H1 (cell line): ENCODE measurements around the gene MAPKAP1. TPM values are rescaled to one million over a fixed set of nuclear protein-coding genes. Genes with fewer than 3 reads are reported as not detected.

Source experiments
- CTCF ChIA-PET: fragments of 300-600 bp; sonication (Branson Sonifier 250); formaldehyde crosslinking; loops from one replicate; lab custom pipeline; 2021; ENCODE audit not compliant: partially characterized antibody; lab: Charles Lee
- POLR2A ChIA-PET: fragments of 300-600 bp; sonication (Branson Sonifier 250); formaldehyde crosslinking; loops from one replicate; lab custom pipeline; 2021; ENCODE audit warnings: inconsistent platforms; ENCODE audit not compliant: partially characterized antibody; lab: Charles Lee
- DNase-seq, 2 experiments: peaks; one replicate each; pipeline versions ENCODE4 v3.0.0 to v3.0.0-alpha.2; 2010 to 2022; ENCODE audit warnings: low spot score in 2 of 2, low read depth in 1 of 2, mixed read lengths in 1 of 2
- FAIRE-seq: peaks from 2 replicates; lab custom pipeline; 2011; peaks lifted over from hg19 to GRCh38; lab: Jason Lieb, UNC
- H2AFZ ChIP-seq: 2 replicates; pipeline ENCODE4 v1.8.1; 2012; ENCODE audit warnings: low read length, inconsistent platforms
- H2AK5ac ChIP-seq: 2 replicates; pipeline ENCODE4 v1.6.1; 2013; ENCODE audit warnings: low read depth, low read length
- H2BK120ac ChIP-seq: replicated peaks from 2 replicates; pipeline ENCODE3; 2013; ENCODE audit warnings: low read depth, low read length, inconsistent platforms
- H2BK12ac ChIP-seq: 2 replicates; pipeline ENCODE4 v1.6.1; 2013; ENCODE audit warnings: low read depth, low read length
- H2BK15ac ChIP-seq: 2 replicates; pipeline ENCODE4 v1.6.1; 2013; ENCODE audit warnings: low read length
- H2BK20ac ChIP-seq: 2 replicates; pipeline ENCODE4 v1.6.1; 2013; ENCODE audit warnings: low read length
- H2BK5ac ChIP-seq: 2 replicates; pipeline ENCODE4 v1.6.1; 2013; ENCODE audit warnings: low read depth, low read length
- H3K14ac ChIP-seq: 2 replicates; pipeline ENCODE4 v1.6.1; 2013; ENCODE audit warnings: inconsistent platforms; ENCODE audit not compliant: insufficient read length
- H3K18ac ChIP-seq: 2 replicates; pipeline ENCODE4 v1.6.1; 2013; ENCODE audit warnings: low read length; ENCODE audit errors: extremely low read depth
- H3K23ac ChIP-seq: 2 replicates; pipeline ENCODE4 v1.6.1; 2013; ENCODE audit warnings: inconsistent platforms; ENCODE audit not compliant: insufficient read length
- H3K23me2 ChIP-seq: 2 replicates; pipeline ENCODE4 v1.6.1; 2013; ENCODE audit warnings: low read depth, low read length
- H3K27ac ChIP-seq: 2 replicates; pipeline ENCODE4 v1.6.1; 2011; ENCODE audit warnings: low read depth, low read length, inconsistent platforms
- H3K27me3 ChIP-seq, 4 experiments: replicated peaks in 1 of 4; 1 replicate in 1 of 4; 2 replicates in 3 of 4; pipeline versions ENCODE4 v1.6.1 to v1.8.1; 2011 to 2013; ENCODE audit warnings: low read length in 3 of 4, mild to moderate bottlenecking in 3 of 4, inconsistent platforms in 2 of 4, mixed read lengths in 2 of 4, moderate library complexity in 1 of 4; ENCODE audit not compliant: control insufficient read depth in 3 of 4, insufficient read depth in 3 of 4; ENCODE audit errors: extremely low read depth in 1 of 4
- H3K36me3 ChIP-seq, 4 experiments: 2 replicates each; pipeline versions ENCODE4 v1.6.1 to v1.8.1; 2011 to 2013; ENCODE audit warnings: mild to moderate bottlenecking in 4 of 4, low read length in 3 of 4, moderate library complexity in 2 of 4, control low read depth in 1 of 4, inconsistent platforms in 1 of 4; ENCODE audit not compliant: insufficient read depth in 4 of 4, control insufficient read depth in 2 of 4
- H3K4ac ChIP-seq: replicated peaks from 2 replicates; pipeline ENCODE3; 2013; ENCODE audit warnings: low read length, low read depth, mixed read lengths, inconsistent platforms; ENCODE audit not compliant: insufficient read length
- H3K4me1 ChIP-seq, 4 experiments: replicated peaks in 1 of 4; 1 replicate in 1 of 4; 2 replicates in 3 of 4; pipeline versions ENCODE4 v1.6.1 to v1.8.1; 2011 to 2013; ENCODE audit warnings: low read length in 3 of 4, inconsistent platforms in 2 of 4, mixed read lengths in 1 of 4; ENCODE audit not compliant: insufficient read depth in 4 of 4, control insufficient read depth in 3 of 4
- H3K4me2 ChIP-seq, 2 experiments: 2 replicates each; pipeline versions ENCODE4 v1.6.1 to v1.8.1; 2011 to 2013; ENCODE audit warnings: low read depth in 2 of 2, low read length in 2 of 2, control low read depth in 1 of 2, inconsistent platforms in 1 of 2, mild to moderate bottlenecking in 1 of 2; ENCODE audit not compliant: insufficient read depth in 1 of 2
- H3K4me3 ChIP-seq, 4 experiments: fragments of 200-600, 300-600 bp in 1 of 4; sonication (generic), shearing (Covaris generic), sonication (Bioruptor Twin) in 1 of 4; 2 replicates each; pipeline versions ENCODE4 v1.5.1 to v1.8.1; 2011 to 2016; ENCODE audit warnings: low read length in 4 of 4, low read depth in 3 of 4, control low read depth in 2 of 4, inconsistent platforms in 2 of 4, mild to moderate bottlenecking in 2 of 4, mixed read lengths in 1 of 4, moderate library complexity in 1 of 4; ENCODE audit not compliant: insufficient read depth in 2 of 4; ENCODE audit errors: extremely low read depth in 1 of 4
- H3K56ac ChIP-seq: replicated peaks from 2 replicates; pipeline ENCODE3; 2013; ENCODE audit warnings: low read depth, mild to moderate bottlenecking, mixed read lengths, low read length, inconsistent platforms; ENCODE audit not compliant: insufficient read length
- H3K79me1 ChIP-seq: 2 replicates; pipeline ENCODE4 v1.6.1; 2013; ENCODE audit warnings: low read depth, low read length, control low read depth
- H3K79me2 ChIP-seq, 2 experiments: 2 replicates each; pipeline versions ENCODE4 v1.6.1 to v1.8.1; 2012 to 2013; ENCODE audit warnings: low read length in 2 of 2, mild to moderate bottlenecking in 2 of 2, inconsistent platforms in 1 of 2; ENCODE audit not compliant: insufficient read depth in 2 of 2, control insufficient read depth in 1 of 2
- H3K9ac ChIP-seq, 4 experiments: replicated peaks in 1 of 4; 1 replicate in 1 of 4; 2 replicates in 3 of 4; pipeline versions ENCODE4 v1.6.1 to v1.8.1; 2011 to 2013; ENCODE audit warnings: low read depth in 3 of 4, low read length in 3 of 4, control low read depth in 2 of 4, mild to moderate bottlenecking in 2 of 4, moderate library complexity in 2 of 4, inconsistent platforms in 1 of 4; ENCODE audit errors: extremely low read depth in 1 of 4
- H3K9me3 ChIP-seq, 2 experiments: 2 replicates each; pipeline versions ENCODE4 v1.6.1 to v1.8.1; 2012 to 2013; ENCODE audit warnings: mild to moderate bottlenecking in 2 of 2, moderate library complexity in 2 of 2, control low read depth in 1 of 2, inconsistent platforms in 1 of 2, low read depth in 1 of 2, low read length in 1 of 2, mixed read lengths in 1 of 2; ENCODE audit not compliant: insufficient read depth in 2 of 2
- H4K20me1 ChIP-seq, 2 experiments: replicated peaks in 1 of 2; 2 replicates each; pipeline versions ENCODE3 to v1.8.1; 2011 to 2013; ENCODE audit warnings: inconsistent platforms in 2 of 2, low read length in 2 of 2, mild to moderate bottlenecking in 1 of 2; ENCODE audit not compliant: insufficient read depth in 2 of 2, control insufficient read depth in 1 of 2
- H4K5ac ChIP-seq: 2 replicates; pipeline ENCODE4 v1.6.1; 2013; ENCODE audit warnings: low read length, low read depth, mixed read lengths, inconsistent platforms; ENCODE audit not compliant: insufficient read length
- H4K8ac ChIP-seq: 2 replicates; pipeline ENCODE4 v1.8.0; 2013; ENCODE audit warnings: mild to moderate bottlenecking, moderate library complexity, low read length, inconsistent platforms; ENCODE audit not compliant: insufficient read depth; ENCODE audit errors: extremely low read depth
- H4K91ac ChIP-seq: replicated peaks from 2 replicates; pipeline ENCODE3; 2013; ENCODE audit warnings: low read length, mixed read lengths, inconsistent platforms; ENCODE audit not compliant: insufficient read length
- PHF8 ChIP-seq: fragments of 200-600 bp; sonication (generic); conservative IDR thresholded peaks from 2 replicates; pipeline ENCODE4 v1.7.1; 2012; ENCODE audit warnings: low read depth, mild to moderate bottlenecking, inconsistent platforms, low read length, moderate library complexity
- POLR2AphosphoS5 ChIP-seq: IDR thresholded peaks from 2 replicates; pipeline ENCODE4 v1.6.1; 2011; ENCODE audit warnings: low read depth, low read length
- WGBS, 2 experiments: shearing (Covaris generic) in 1 of 2; methylation state at CpG; one replicate each; pipeline versions ENCODE4 v1.1.6 to v1.1.7; 2013 to 2015; ENCODE audit warnings: low lambda C conversion rate in 2 of 2, mixed read lengths in 2 of 2, inconsistent platforms in 1 of 2, low coverage in 1 of 2, missing lambda C conversion rate in 1 of 2; ENCODE audit not compliant: insufficient replicate concordance in 2 of 2, insufficient coverage in 1 of 2, insufficient read length in 1 of 2; ENCODE audit errors: extremely low coverage in 1 of 2, missing lambda C conversion rate in 1 of 2; 5-methylcytosine and 5-hydroxymethylcytosine counted together
- polyA plus RNA-seq, 7 experiments: library from polyadenylated mRNA; depleted of rRNA in 3 of 7; stranded (reverse) in 5 of 7; unstranded in 2 of 7; fragments of >200 nt in 5 of 7; fragments of 200-250 nt in 2 of 7; gene quantifications; 1 replicate in 5 of 7; 2 replicates in 1 of 7; 4 replicates in 1 of 7; pipeline versions ENCODE4 v1.2.1 to v1.2.3, GENCODE V29; 2011 to 2013; ENCODE audit warnings: missing spikeins in 2 of 7, mixed read lengths in 2 of 7
- total RNA-seq: library from RNA; stranded (reverse); fragmentation: NEBNext Ultra II Directional; extraction: Animal tissue kit (Norgen Biotek cat#: 25700); gene quantifications from 2 replicates; pipeline ENCODE4 v1.2.1, GENCODE V29; 2021

The MAPKAP1 gene
- total and polyA plus RNA-seq, 2 of the 8 experiments (the other 6 are each of a cell fraction or from before 2014, with no cell fraction given) = 79.2 to 140 TPM

DNA sequence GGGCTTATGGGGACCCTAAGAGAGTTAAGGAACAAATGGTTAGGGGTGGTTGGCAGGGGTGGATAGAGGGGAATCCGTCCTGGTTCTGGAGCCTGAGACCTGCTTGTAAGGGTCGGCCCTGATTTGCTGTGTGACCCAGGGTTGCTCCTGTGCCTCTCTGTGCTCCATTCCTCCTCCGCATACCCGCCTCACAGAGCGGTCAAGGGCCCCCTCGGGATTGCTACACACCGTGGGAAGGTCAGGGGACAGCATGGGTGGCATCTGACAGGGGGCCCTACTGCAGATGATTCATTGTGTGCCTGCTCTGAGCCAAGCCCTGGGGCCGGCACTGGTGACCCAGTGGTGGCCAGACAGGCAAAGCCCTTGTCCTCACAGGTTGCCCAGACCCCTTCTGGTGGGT, 283.0 kb downstream of the MAPKAP1 start:
- no peak overlapping the region for H2AK5ac ChIP-seq
- no peak overlapping the region for H2AFZ ChIP-seq
- H3K23ac ChIP-seq = no peak overlapping the region
- no peaks in the 10 kb centered on the region; a peak in 1 of 7 replicates for H3K4me1 ChIP-seq
- H3K79me1 ChIP-seq = no peaks in the 10 kb centered on the region
- H3K9me3 ChIP-seq = no peaks in the 10 kb centered on the region
- no peak overlapping the region for H3K9ac ChIP-seq
- no peak overlapping the region for H2BK15ac ChIP-seq
- CTCF ChIA-PET = interaction anchor here (1.3 kb wide), 1 partner anchor 7 kb away, joined by 3 read pairs; no protein-coding TSS in a partner anchor
- H4K5ac ChIP-seq = no peak overlapping the region
- no peak overlapping the region for H3K56ac ChIP-seq
- TF ChIP-seq POLR2AphosphoS5 (no peak), PHF8 (no peak)
- TF ChIP-seq, all 59 proteins: peak for 0
- no peak overlapping the region for H3K14ac ChIP-seq
- POLR2A ChIA-PET = interaction anchor here (1.6 kb wide), 1 partner anchor 12 kb away, joined by 4 read pairs; no protein-coding TSS in a partner anchor
- no peak for DNase-seq
- no peak overlapping the region for H3K4me3 ChIP-seq
- H2BK12ac ChIP-seq = no peak overlapping the region
- FAIRE-seq = no peak
- no peak overlapping the region for H3K4me2 ChIP-seq
- no peak overlapping the region for H3K4ac ChIP-seq
- no peaks in the 10 kb centered on the region for H4K20me1 ChIP-seq
- H3K23me2 ChIP-seq = no peaks in the 10 kb centered on the region
- H3K36me3 ChIP-seq = no peaks in the 10 kb centered on the region
- no peak overlapping the region for H4K91ac ChIP-seq
- no peak overlapping the region for H2BK5ac ChIP-seq
- H2BK120ac ChIP-seq = no peak overlapping the region
- H3K79me2 ChIP-seq = no peaks in the 10 kb centered on the region
- no peak overlapping the region for H4K8ac ChIP-seq
- no peak overlapping the region for H2BK20ac ChIP-seq
- H3K27ac ChIP-seq = no peak overlapping the region
- no peak overlapping the region for H3K18ac ChIP-seq
- 96% methylated on average over 5 of the region's 8 CpGs; no CpG with 5 or more reads in 1 of the 2 experiments for WGBS, 2 experiments
- H3K27me3 ChIP-seq = no peaks in the 10 kb centered on the region
